Activated CD4-positive, alpha-beta memory T cell treated with anti-CD3 and anti-CD28 coated beads for 36 hours (primary cell): Measurements from ENCODE around the gene NOVA2. TPM values are rescaled to one million over a fixed set of nuclear protein-coding genes. Genes with fewer than 3 reads are reported as not detected.

Source experiments
- CTCF ChIA-PET: fragments of 350-600 bp; sonication (Branson Sonifier 250); formaldehyde crosslinking; loops from one replicate; lab custom pipeline; 2021; ENCODE audit warnings: antibody characterized with exemption, inconsistent platforms; lab: Charles Lee
- POLR2A ChIA-PET: fragments of 350-600 bp; sonication (Branson Sonifier 250); formaldehyde crosslinking; loops from one replicate; lab custom pipeline; 2021; ENCODE audit warnings: antibody characterized with exemption; lab: Charles Lee
- DNase-seq: peaks from one replicate; pipeline ENCODE4 v3.0.0-alpha.2; 2020
- H3K27ac Mint-ChIP-seq: one replicate; pipeline ENCODE4 v1.8.0; 2021; ENCODE audit warnings: mixed read lengths
- H3K27me3 Mint-ChIP-seq: one replicate; pipeline ENCODE4 v1.8.0; 2021; ENCODE audit warnings: mixed read lengths
- H3K36me3 Mint-ChIP-seq: one replicate; pipeline ENCODE4 v1.8.0; 2021; ENCODE audit warnings: mixed read lengths
- H3K4me1 Mint-ChIP-seq: one replicate; pipeline ENCODE4 v1.8.0; 2021; ENCODE audit warnings: low read depth, mixed read lengths
- H3K4me3 Mint-ChIP-seq: one replicate; pipeline ENCODE4 v1.8.0; 2021; ENCODE audit warnings: mild to moderate bottlenecking, mixed read lengths
- H3K9me3 Mint-ChIP-seq: one replicate; pipeline ENCODE4 v1.8.0; 2021; ENCODE audit warnings: mixed read lengths
- intact Hi-C: fragments of 100-400 bp; cut with micrococcal nuclease; formaldehyde crosslinking; loops from one replicate; pipeline ENCODE4 v1.15.1; 2023
- microRNA-seq: library from miRNA; unstranded; fragments of <30 nt; microRNA quantifications from one replicate; pipeline ENCODE4 v1.2.0, GENCODE V29; 2022; ENCODE audit warnings: borderline number of aligned reads, borderline microRNAs expressed, borderline replicate concordance
- total RNA-seq, 2 experiments: library from RNA; stranded (reverse); gene quantifications; one replicate each; pipeline ENCODE4 v1.2.3, GENCODE V29; 2021

The NOVA2 gene
- total RNA-seq, 2 experiments from 2014 or later = not detected

- Mint-ChIP-seq H3K36me3 (peaks cover 4% of the 10 kb centered on the region), H3K27ac (no peak overlapping the region), H3K9me3 (no peaks in the 10 kb centered on the region), H3K4me1 (peaks cover 28% of the 10 kb centered on the region), H3K4me3 (no peak overlapping the region), H3K27me3 (peaks cover 1% of the 10 kb centered on the region)
- POLR2A ChIA-PET = no interaction called here
- CTCF ChIA-PET = interaction anchor here (0.6 to 5.7 kb wide), 6 partner anchors 14 to 381 kb away, joined by 3 to 106 read pairs (median 17); partner anchors contain the start of genes FOXA3, MYPOP and SYMPK
- DNase-seq = no peak
- intact Hi-C loops = loop anchor here (1.0 kb wide), 1 partner anchor 67 kb away; no protein-coding TSS in a partner anchor
Measured at GRCh38 chr19:45883881-45884681, 89.6 kb downstream of the NOVA2 start.

Small RNA genes lying within 50 kb of the gene (microRNA-seq; reads per million reads assigned to microRNA genes)
- 192 reads per million, percentile 74 among the genes with 10 or more reads in this experiment for gene MIR769

Other genes with a start within 250 kb of the NOVA2 start
- gene FBXO46, start 243.0 kb downstream of the NOVA2 start, total RNA-seq = 10 to 100 TPM; 26.1 to 29.4 TPM
- not detected for gene MEIOSIN, start 240.4 kb downstream of the NOVA2 start, total RNA-seq
- gene SIX5, start 204.6 kb downstream of the NOVA2 start, total RNA-seq = 1 to 10 TPM; 2.3 to 2.4 TPM
- gene DMPK, start 191.4 kb downstream of the NOVA2 start, total RNA-seq = 10 to 100 TPM; 10.7 to 11.0 TPM
- 10 to 100 TPM; 43.1 to 45.8 TPM for gene DMWD, start 181.0 kb downstream of the NOVA2 start, total RNA-seq
- under 1 TPM; 0.12 to 0.19 TPM for gene RSPH6A, start 158.6 kb downstream of the NOVA2 start, total RNA-seq
- 10 to 100 TPM; 87.8 to 91.6 TPM for gene SYMPK, start 110.7 kb downstream of the NOVA2 start, total RNA-seq
- under 1 TPM; 0.29 to 0.48 TPM for gene FOXA3, start 109.5 kb downstream of the NOVA2 start, total RNA-seq
- 10 to 100 TPM; 14.2 to 14.7 TPM for gene IRF2BP1, start 87.7 kb downstream of the NOVA2 start, total RNA-seq
- gene MYPOP, start 71.3 kb downstream of the NOVA2 start, total RNA-seq = 1 to 10 TPM; 6.8 to 6.9 TPM
- not detected for gene NANOS2, start 59.1 kb downstream of the NOVA2 start, total RNA-seq
- 10 to 100 TPM; 28.4 to 30.5 TPM for gene CCDC61, start 21.6 kb upstream of the NOVA2 start, total RNA-seq
- gene PGLYRP1, start 49.2 kb upstream of the NOVA2 start, total RNA-seq = not detected
- not detected for gene IGFL4, start 67.1 kb upstream of the NOVA2 start, total RNA-seq
- gene IGFL3, start 150.8 kb upstream of the NOVA2 start, total RNA-seq = not detected
- not detected for gene IGFL2, start 174.4 kb upstream of the NOVA2 start, total RNA-seq